ENCODE results near the gene PPP1R26. TPM values are rescaled to one million over a fixed set of nuclear protein-coding genes. Genes with fewer than 3 reads are reported as not detected.

The PPP1R26 gene
- total and polyA plus RNA-seq, 9 donors, result 3.4 to 19.9 (median 14.7) TPM

DNA sequence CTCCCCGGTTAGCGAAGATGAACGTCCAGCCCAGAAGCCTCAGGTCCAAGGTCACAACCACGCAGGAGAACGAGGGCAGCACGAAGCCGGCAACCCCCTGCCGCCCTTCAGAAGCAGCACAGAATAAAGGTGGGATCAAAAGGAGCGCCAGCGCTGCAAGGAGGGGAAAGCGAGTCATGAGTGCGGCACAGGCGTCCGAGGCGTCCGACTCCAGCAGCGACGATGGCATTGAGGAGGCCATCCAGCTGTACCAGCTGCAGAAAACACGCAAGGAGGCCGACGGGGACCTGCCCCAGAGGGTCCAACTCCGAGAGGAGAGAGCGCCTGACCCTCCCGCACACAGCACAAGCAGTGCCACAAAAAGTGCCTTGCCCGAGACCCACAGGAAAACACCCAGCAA lies 5.8 kb downstream of the PPP1R26 start:
- intact Hi-C loops (cut with DNase I), result no loop called here
- no peaks in the 10 kb centered on the region for H3K27me3 ChIP-seq
- H3K9me3 ChIP-seq, result no peaks in the 10 kb centered on the region
- TF ChIP-seq EP300 (IDR thresholded peaks at IDR 0.05) (no peak), POLR2A (IDR thresholded peaks at IDR 0.05) (no peak)
- TF ChIP-seq, protein P1, sequence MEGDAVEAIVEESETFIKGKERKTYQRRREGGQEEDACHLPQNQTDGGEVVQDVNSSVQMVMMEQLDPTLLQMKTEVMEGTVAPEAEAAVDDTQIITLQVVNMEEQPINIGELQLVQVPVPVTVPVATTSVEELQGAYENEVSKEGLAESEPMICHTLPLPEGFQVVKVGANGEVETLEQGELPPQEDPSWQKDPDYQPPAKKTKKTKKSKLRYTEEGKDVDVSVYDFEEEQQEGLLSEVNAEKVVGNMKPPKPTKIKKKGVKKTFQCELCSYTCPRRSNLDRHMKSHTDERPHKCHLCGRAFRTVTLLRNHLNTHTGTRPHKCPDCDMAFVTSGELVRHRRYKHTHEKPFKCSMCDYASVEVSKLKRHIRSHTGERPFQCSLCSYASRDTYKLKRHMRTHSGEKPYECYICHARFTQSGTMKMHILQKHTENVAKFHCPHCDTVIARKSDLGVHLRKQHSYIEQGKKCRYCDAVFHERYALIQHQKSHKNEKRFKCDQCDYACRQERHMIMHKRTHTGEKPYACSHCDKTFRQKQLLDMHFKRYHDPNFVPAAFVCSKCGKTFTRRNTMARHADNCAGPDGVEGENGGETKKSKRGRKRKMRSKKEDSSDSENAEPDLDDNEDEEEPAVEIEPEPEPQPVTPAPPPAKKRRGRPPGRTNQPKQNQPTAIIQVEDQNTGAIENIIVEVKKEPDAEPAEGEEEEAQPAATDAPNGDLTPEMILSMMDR (IDR thresholded peaks at IDR 0.05), result no peak
- H3K27ac ChIP-seq, result no peak overlapping the region
- H3K36me3 ChIP-seq, result no peaks in the 10 kb centered on the region
- H3K4me3 ChIP-seq, result no peak overlapping the region
- no peak for DNase-seq
- peaks cover 4% of the 10 kb centered on the region for H3K4me1 ChIP-seq (ENCODE audit: insufficient read depth)
- WGBS, 3 donors, result 93 to 96% (median 95%) methylated on average over 25 of the region's 25 CpGs

DNA sequence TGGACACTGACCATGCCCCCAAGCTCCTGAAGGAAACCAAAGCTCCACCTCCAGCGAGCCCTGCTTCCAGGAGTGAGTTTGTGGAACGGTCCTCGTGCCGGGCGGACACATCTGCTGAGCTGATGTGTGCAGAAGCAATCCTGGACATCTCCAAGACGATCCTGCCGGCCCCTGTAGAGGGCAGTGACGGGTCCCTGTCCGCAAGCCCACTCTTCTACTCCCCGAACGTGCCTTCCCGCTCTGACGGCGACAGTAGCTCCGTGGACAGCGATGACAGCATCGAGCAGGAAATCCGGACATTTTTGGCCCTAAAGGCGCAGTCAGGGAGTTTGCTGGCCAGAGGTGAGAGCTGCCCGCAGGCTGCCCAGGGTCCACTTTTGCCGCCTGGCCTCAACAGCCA lies 6.2 kb downstream of the PPP1R26 start:
- Histone ChIP-seq H3K27me3 (no peaks in the 10 kb centered on the region), H3K4me3 (no peak overlapping the region), H3K27ac (no peak overlapping the region), H3K36me3 (no peaks in the 10 kb centered on the region), H3K4me1 (ENCODE audit: insufficient read depth) (peaks cover 1% of the 10 kb centered on the region), H3K9me3 (no peaks in the 10 kb centered on the region)
- TF ChIP-seq EP300 (IDR thresholded peaks at IDR 0.05), result no peak
- no peak for TF ChIP-seq POLR2A (IDR thresholded peaks at IDR 0.05)
- TF ChIP-seq, protein P1 (IDR thresholded peaks at IDR 0.05), result no peak
- WGBS, 3 donors, result 82 to 91% (median 85%) methylated on average over 21 of the region's 21 CpGs
- intact Hi-C loops (cut with DNase I), result no loop called here
- DNase-seq, result no peak

DNA sequence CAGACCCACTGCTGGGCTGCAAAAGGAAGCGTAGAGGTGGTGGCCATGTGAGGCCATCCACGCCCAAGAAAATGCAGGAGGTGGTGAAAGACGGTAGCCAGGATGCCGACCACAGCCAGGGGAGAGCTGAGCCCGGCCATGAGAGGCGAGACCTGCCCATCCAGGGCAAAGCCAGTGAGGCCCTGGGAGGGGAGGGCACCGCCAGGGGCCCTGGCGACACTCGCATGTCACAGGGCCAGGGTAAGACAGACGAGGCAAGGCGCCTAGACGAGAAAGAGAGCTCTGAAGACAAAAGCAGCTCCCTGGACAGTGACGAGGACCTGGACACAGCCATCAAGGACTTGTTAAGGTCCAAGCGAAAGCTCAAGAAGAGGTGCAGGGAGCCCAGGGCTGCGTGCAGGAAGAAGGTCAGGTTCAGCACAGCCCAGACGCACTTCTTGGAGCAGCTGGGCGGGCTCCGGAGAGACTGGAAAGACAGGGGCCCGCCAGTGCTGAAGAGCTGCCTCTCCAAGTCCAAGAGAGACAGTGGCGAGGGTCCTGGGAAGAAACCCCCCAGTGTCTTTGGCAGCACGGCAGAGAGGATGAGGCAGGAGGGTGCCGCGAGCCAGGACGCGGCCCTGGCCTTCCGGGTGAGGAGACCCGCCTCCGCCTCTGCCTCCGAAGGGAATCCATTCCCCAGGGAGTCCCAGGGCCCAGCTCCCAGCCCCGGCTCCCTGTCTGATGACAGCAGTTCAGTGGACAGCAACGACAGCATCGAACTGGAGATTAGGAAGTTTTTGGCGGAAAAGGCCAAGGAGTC lies 6.9 kb downstream of the PPP1R26 start:
- H3K4me1 ChIP-seq (ENCODE audit: insufficient read depth), result no peaks in the 10 kb centered on the region
- H3K4me3 ChIP-seq, result no peak overlapping the region
- 90 to 93% (median 90%) methylated on average over 33 of the region's 33 CpGs for WGBS, 3 donors
- H3K27ac ChIP-seq, result no peak overlapping the region
- no peaks in the 10 kb centered on the region for H3K9me3 ChIP-seq
- no peaks in the 10 kb centered on the region for H3K27me3 ChIP-seq
- DNase-seq, result no peak
- H3K36me3 ChIP-seq, result no peaks in the 10 kb centered on the region
- TF ChIP-seq, protein P1 (IDR thresholded peaks at IDR 0.05), result no peak
- no peak for TF ChIP-seq POLR2A (IDR thresholded peaks at IDR 0.05)
- no peak for TF ChIP-seq EP300 (IDR thresholded peaks at IDR 0.05)
- intact Hi-C loops (cut with DNase I), result no loop called here

DNA sequence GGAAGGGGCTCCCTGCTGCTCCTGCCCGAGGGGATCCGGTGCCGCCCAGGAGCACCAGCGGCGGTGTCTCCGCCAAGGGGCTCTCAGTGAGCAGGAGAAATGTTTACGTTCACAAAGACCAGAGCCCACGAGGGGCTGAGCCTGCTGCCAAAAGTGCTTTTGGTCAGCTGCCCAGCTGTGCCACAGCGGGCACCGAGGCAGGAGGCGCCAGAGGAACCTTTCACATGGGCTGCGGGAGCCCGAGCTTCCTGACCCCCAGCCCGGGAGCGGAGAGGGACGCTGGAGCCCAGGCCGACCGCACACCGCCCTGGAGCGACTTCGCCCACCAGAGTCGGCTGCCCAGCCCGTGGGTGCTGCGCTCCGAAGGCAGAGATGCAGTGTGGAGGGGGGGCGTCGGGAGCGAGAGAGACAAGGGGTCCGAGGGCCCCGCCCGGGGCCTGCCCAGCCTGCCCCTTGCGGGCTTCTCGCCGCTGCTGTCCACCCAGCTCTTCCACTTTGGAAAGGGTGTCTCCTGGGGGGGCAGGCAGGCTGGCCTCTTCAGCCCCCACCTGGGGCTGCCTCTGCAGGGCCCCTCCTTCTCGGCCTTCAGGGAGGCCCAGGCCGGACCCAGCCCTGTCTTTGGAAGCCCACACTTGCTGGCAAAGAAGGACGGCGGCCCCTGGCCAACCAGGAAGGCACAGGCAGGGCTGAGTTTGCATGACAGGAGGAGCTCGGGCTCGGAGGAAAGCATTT lies 7.9 kb downstream of the PPP1R26 start:
- 91 to 95% (median 91%) methylated on average over 35 to 40 of the region's 40 CpGs for WGBS, 3 donors
- intact Hi-C loops (cut with DNase I), result no loop called here

More for the DNA sequence above, 7.9 kb downstream of the PPP1R26 start:
- no peak overlapping the region for H3K4me3 ChIP-seq
- TF ChIP-seq POLR2A (IDR thresholded peaks at IDR 0.05), result no peak
- TF ChIP-seq, protein P1 (IDR thresholded peaks at IDR 0.05), result no peak
- no peak for TF ChIP-seq EP300 (IDR thresholded peaks at IDR 0.05)
- no peak for DNase-seq
- H3K27ac ChIP-seq, result no peak overlapping the region
- no peaks in the 10 kb centered on the region for H3K9me3 ChIP-seq
- H3K27me3 ChIP-seq, result no peaks in the 10 kb centered on the region
- no peaks in the 10 kb centered on the region for H3K36me3 ChIP-seq
- H3K4me1 ChIP-seq (ENCODE audit: insufficient read depth), result no peaks in the 10 kb centered on the region
